MCF 10A (cell line): ENCODE data around the gene EPHB1. TPM values are rescaled to one million over a fixed set of nuclear protein-coding genes. Genes with fewer than 3 reads are reported as not detected.

Experiments
- BruUV-seq: library from RNA; stranded (reverse); fragments of 400-500 nt; replicated peaks from 2 replicates; lab custom pipeline; 2021; lab: Mats Ljungman, UMichigan
- CTCF ChIA-PET: fragments of 300-600 bp; sonication (Branson Sonifier 250); formaldehyde crosslinking; extraction: SDS; loops from one replicate; lab custom pipeline; 2021; ENCODE audit warnings: antibody characterized with exemption, inconsistent platforms; lab: Yijun Ruan, JAX
- POLR2A ChIA-PET: fragments of 300-600, 350-650 bp; sonication (Branson Sonifier 250); formaldehyde crosslinking; extraction: SDS; loops from one replicate; lab custom pipeline; 2020; ENCODE audit warnings: antibody characterized with exemption, inconsistent platforms; lab: Yijun Ruan, JAX
- DNase-seq: peaks from one replicate; pipeline ENCODE4 v3.0.0-alpha.2; 2018; ENCODE audit not compliant: unreplicated experiment
- H3K27ac Mint-ChIP-seq: one replicate; pipeline ENCODE4 v1.8.0; 2022; ENCODE audit warnings: mild to moderate bottlenecking, low read depth, mixed read lengths; ENCODE audit not compliant: unreplicated experiment
- H3K27me3 Mint-ChIP-seq: one replicate; pipeline ENCODE4 v1.8.0; 2022; ENCODE audit warnings: mixed read lengths; ENCODE audit not compliant: insufficient read depth, unreplicated experiment
- H3K36me3 Mint-ChIP-seq: one replicate; pipeline ENCODE4 v1.8.0; 2022; ENCODE audit warnings: mild to moderate bottlenecking, moderate library complexity, mixed read lengths; ENCODE audit not compliant: insufficient read depth, unreplicated experiment
- H3K4me1 Mint-ChIP-seq: one replicate; pipeline ENCODE4 v1.8.0; 2022; ENCODE audit warnings: mixed read lengths; ENCODE audit not compliant: insufficient read depth, unreplicated experiment
- H3K4me3 Mint-ChIP-seq: one replicate; pipeline ENCODE4 v1.8.0; 2022; ENCODE audit warnings: mild to moderate bottlenecking, moderate library complexity, mixed read lengths; ENCODE audit not compliant: unreplicated experiment
- H3K9me3 Mint-ChIP-seq: one replicate; pipeline ENCODE4 v1.8.0; 2022; ENCODE audit warnings: mixed read lengths; ENCODE audit not compliant: unreplicated experiment
- CTCF ChIP-seq: fragments of 200-600 bp; IDR thresholded peaks from one replicate; pipeline ENCODE4 v1.8.0; 2022; ENCODE audit warnings: antibody characterized with exemption, mild to moderate bottlenecking; ENCODE audit not compliant: unreplicated experiment
- intact Hi-C: fragments of 100-400 bp; cut with micrococcal nuclease; formaldehyde crosslinking; loops from 2 replicates; pipeline ENCODE4 v1.14.1; 2022
- total RNA-seq: library from RNA; stranded (reverse); gene quantifications from 2 replicates; pipeline ENCODE4 v1.2.3, GENCODE V29; 2022

EPHB1 gene
- total RNA-seq, 1 experiment from 2014 or later = not detected

GRCh38 chr3:134808835-134809234 is 13.8 kb downstream of the EPHB1 start:
- H3K27me3 Mint-ChIP-seq = peaks cover 10% of the 10 kb centered on the region
- ChIA-PET POLR2A (no interaction called here), CTCF (interaction anchor here (0.7 kb wide), 1 partner anchor 598 kb away, joined by 3 read pairs; no protein-coding TSS in a partner anchor)
- H3K27ac Mint-ChIP-seq = no peak overlapping the region
- H3K4me3 Mint-ChIP-seq = no peak overlapping the region
- DNase-seq = no peak
- intact Hi-C loops = no loop called here
- H3K4me1 Mint-ChIP-seq = no peaks in the 10 kb centered on the region
- BruUV-seq = no TSS peak
- H3K36me3 Mint-ChIP-seq = no peaks in the 10 kb centered on the region
- no peaks in the 10 kb centered on the region for H3K9me3 Mint-ChIP-seq
- no peak for TF ChIP-seq CTCF

GRCh38 chr3:134809427-134810051 is 14.5 kb downstream of the EPHB1 start:
- no peak for DNase-seq
- Mint-ChIP-seq H3K9me3 (no peaks in the 10 kb centered on the region), H3K4me1 (no peaks in the 10 kb centered on the region), H3K27me3 (peaks cover 11% of the 10 kb centered on the region), H3K36me3 (no peaks in the 10 kb centered on the region), H3K27ac (no peak overlapping the region), H3K4me3 (no peak overlapping the region)
- POLR2A ChIA-PET = no interaction called here
- intact Hi-C loops = no loop called here
- CTCF ChIA-PET = interaction anchor here (0.5 to 1.5 kb wide), 4 partner anchors 10 to 1145 kb away, joined by 3 to 4 read pairs (median 3); no protein-coding TSS in a partner anchor
- no TSS peak for BruUV-seq
- no peak for TF ChIP-seq CTCF

GRCh38 chr3:134810052-134810435 is 15.0 kb downstream of the EPHB1 start:
- DNase-seq = no peak
- Mint-ChIP-seq H3K4me1 (no peaks in the 10 kb centered on the region), H3K9me3 (no peaks in the 10 kb centered on the region), H3K4me3 (no peak overlapping the region), H3K27ac (no peak overlapping the region), H3K27me3 (peaks cover 12% of the 10 kb centered on the region), H3K36me3 (no peaks in the 10 kb centered on the region)
- POLR2A ChIA-PET = no interaction called here
- intact Hi-C loops = no loop called here
- CTCF ChIA-PET = interaction anchor here (0.5 to 1.5 kb wide), 4 partner anchors 10 to 1146 kb away, joined by 3 to 4 read pairs (median 3); no protein-coding TSS in a partner anchor
- TF ChIP-seq CTCF = no peak
- BruUV-seq = no TSS peak

- no peak for DNase-seq
- POLR2A ChIA-PET = no interaction called here
- no peak for TF ChIP-seq CTCF
- no TSS peak for BruUV-seq
- H3K27me3 Mint-ChIP-seq = peaks cover 12% of the 10 kb centered on the region
- intact Hi-C loops = no loop called here
- H3K36me3 Mint-ChIP-seq = no peaks in the 10 kb centered on the region
- H3K9me3 Mint-ChIP-seq = no peaks in the 10 kb centered on the region
- H3K4me1 Mint-ChIP-seq = no peaks in the 10 kb centered on the region
- H3K4me3 Mint-ChIP-seq = no peak overlapping the region
- CTCF ChIA-PET = interaction anchor here (1.1 kb wide), 1 partner anchor 17 kb away, joined by 3 read pairs; no protein-coding TSS in a partner anchor
- no peak overlapping the region for H3K27ac Mint-ChIP-seq
Measured at GRCh38 chr3:134810850-134811249, 15.8 kb downstream of the EPHB1 start.
